Activated CD4-positive, alpha-beta memory T cell treated with anti-CD3 and anti-CD28 coated beads, Interleukin-2, amount 10 ng/mL, durations not matched to agents 7 days and 5 days (primary cell): ENCODE data around the gene CYTIP. TPM values are rescaled to one million over a fixed set of nuclear protein-coding genes. Genes with fewer than 3 reads are reported as not detected.

ENCODE experiments used
- CTCF ChIA-PET: fragments of 350-600 bp; sonication (Branson Sonifier 250); formaldehyde crosslinking; loops from one replicate; lab custom pipeline; 2021; ENCODE audit warnings: antibody characterized with exemption, inconsistent platforms; lab: Charles Lee
- POLR2A ChIA-PET: fragments of 350-600 bp; sonication (Branson Sonifier 250); formaldehyde crosslinking; loops from one replicate; lab custom pipeline; 2021; ENCODE audit warnings: antibody characterized with exemption; lab: Charles Lee
- DNase-seq: peaks from one replicate; pipeline ENCODE4 v3.0.0-alpha.2; 2020
- H3K27ac Mint-ChIP-seq: one replicate; pipeline ENCODE4 v1.8.0; 2021; ENCODE audit warnings: mild to moderate bottlenecking, mixed read lengths
- H3K27me3 Mint-ChIP-seq: one replicate; pipeline ENCODE4 v1.8.0; 2021; ENCODE audit warnings: mixed read lengths
- H3K36me3 Mint-ChIP-seq: one replicate; pipeline ENCODE4 v1.8.0; 2021; ENCODE audit warnings: low read depth, mixed read lengths
- H3K4me1 Mint-ChIP-seq: one replicate; pipeline ENCODE4 v1.8.0; 2021; ENCODE audit warnings: mixed read lengths
- H3K4me3 Mint-ChIP-seq: one replicate; pipeline ENCODE4 v1.8.0; 2021; ENCODE audit warnings: mild to moderate bottlenecking, mixed read lengths
- H3K9me3 Mint-ChIP-seq: one replicate; pipeline ENCODE4 v1.8.0; 2021; ENCODE audit warnings: mixed read lengths
- total RNA-seq, 2 experiments: library from RNA; stranded (reverse); gene quantifications; one replicate each; pipeline ENCODE4 v1.2.3, GENCODE V29; 2021

CYTIP gene
- total RNA-seq, 2 experiments from 2014 or later, result 389 to 406 TPM

DNA sequence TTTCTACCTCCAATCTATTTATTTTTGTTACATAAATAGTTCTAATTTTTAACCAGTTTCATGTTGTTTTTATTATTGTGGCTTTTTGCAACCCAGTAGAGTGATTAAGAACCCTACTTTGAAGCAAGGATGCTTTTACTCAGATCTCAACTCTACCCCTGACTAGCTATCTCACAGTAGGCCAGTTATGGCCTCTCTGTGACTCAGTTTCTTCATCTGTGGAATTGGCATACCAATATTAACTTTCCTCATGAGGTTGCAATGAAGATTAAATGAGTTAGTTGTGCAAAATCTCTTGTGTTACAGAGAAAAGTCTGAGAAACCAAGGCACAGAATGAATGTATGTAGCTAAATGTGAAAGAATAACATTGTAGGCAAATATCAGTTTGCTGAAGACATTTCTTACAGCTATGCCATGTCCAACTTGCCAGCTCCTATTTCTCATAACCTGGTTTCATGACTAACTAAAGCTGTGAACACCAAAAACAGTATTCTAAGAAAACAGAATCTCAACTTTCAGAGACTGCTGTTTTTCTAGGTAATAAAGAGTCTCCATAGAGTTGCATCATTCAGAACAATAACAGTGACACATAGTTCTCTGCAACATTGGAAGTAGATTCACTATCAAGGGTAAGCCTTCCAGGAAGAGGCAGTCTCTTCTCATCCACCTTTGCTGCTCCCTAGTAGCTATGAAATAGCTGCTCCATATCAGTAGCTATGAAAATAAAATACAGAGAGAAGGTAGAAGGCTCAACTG is 33.2 kb upstream of the CYTIP start:
- ChIA-PET CTCF (interaction anchor here (0.9 to 2.4 kb wide), 13 partner anchors 8 to 175 kb away, joined by 3 to 11 read pairs (median 4); partner anchors contain the start of gene CYTIP), POLR2A (interaction anchor here (0.7 to 12.1 kb wide), 24 partner anchors 9 to 422 kb away, joined by 3 to 291 read pairs (median 8); partner anchors contain the start of genes ACVR1 and CYTIP)
- peaks cover 90% of the 10 kb centered on the region for H3K4me1 Mint-ChIP-seq
- peak overlapping the region; percentile 31 for H3K4me3 Mint-ChIP-seq
- H3K36me3 Mint-ChIP-seq, result peaks cover 30% of the 10 kb centered on the region
- H3K27ac Mint-ChIP-seq, result peak overlapping the region; percentile 87
- no peak for DNase-seq
- peaks cover 2% of the 10 kb centered on the region for H3K9me3 Mint-ChIP-seq
- H3K27me3 Mint-ChIP-seq, result no peaks in the 10 kb centered on the region

DNA sequence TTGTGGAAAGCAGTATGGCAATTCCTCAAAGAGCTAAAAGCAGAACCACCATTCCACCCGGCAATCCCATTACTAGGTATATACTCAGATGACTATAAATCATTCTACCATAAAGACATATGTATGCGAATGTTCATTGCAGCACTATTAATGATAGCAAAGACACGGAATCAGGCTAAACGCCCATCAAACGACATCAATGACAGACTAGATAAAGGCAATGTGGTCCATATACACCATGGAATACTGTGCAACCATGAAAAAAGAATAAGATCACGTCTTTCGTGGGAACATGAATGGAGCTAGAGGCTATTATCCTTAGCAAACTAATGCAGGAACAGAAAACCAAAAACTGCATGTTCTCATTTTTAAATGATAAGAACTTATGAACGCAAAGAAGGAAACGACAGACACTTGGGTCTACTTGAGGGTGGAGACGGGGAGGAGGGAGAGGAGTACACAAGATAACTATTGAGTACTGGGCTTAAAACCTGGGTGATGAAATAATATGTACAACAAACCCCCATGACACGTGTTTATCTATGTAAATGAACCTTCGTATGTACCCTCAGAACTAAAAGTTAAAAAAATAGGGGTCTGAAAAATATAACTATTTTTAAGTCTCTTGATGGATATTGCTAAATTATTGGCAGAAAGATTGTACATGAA is 32.0 kb upstream of the CYTIP start:
- H3K4me3 Mint-ChIP-seq, result no peak overlapping the region
- ChIA-PET CTCF (interaction anchor here (1.6 to 2.4 kb wide), 2 partner anchors 10 to 36 kb away, joined by 3 to 11 read pairs; no protein-coding TSS in a partner anchor), POLR2A (interaction anchor here (1.1 to 12.1 kb wide), 3 partner anchors 28 to 70 kb away, joined by 4 to 291 read pairs (median 8); partner anchors contain the start of gene CYTIP)
- H3K36me3 Mint-ChIP-seq, result peaks cover 22% of the 10 kb centered on the region
- no peak for DNase-seq
- H3K9me3 Mint-ChIP-seq, result no peaks in the 10 kb centered on the region
- H3K4me1 Mint-ChIP-seq, result peaks cover 89% of the 10 kb centered on the region
- peak overlapping the region; percentile 87 for H3K27ac Mint-ChIP-seq
- no peaks in the 10 kb centered on the region for H3K27me3 Mint-ChIP-seq

DNA sequence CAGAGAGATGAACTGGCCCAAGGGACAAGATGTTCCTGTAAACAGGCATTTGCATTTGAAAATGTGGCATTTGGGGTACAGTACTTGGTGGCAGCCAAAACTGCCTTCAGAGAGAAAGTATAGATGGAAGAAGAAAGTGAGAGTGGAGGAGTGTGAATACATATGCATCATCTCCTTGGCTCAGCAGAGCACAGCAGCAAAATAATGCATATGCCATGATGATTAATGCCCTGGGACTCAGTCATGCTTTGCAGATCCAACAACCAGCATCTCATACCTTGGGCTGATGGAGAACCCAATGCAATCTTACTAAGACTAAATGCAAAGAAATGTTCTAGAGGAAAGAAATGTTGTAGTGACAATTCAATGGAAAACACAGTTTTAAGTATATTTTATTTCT is 29.7 kb upstream of the CYTIP start:
- Mint-ChIP-seq H3K9me3 (no peaks in the 10 kb centered on the region), H3K27ac (peak overlapping the region; percentile 57), H3K36me3 (peaks cover 10% of the 10 kb centered on the region), H3K4me1 (peaks cover 88% of the 10 kb centered on the region), H3K4me3 (no peak overlapping the region), H3K27me3 (no peaks in the 10 kb centered on the region)
- DNase-seq, result no peak
- ChIA-PET CTCF (no interaction called here), POLR2A (interaction anchor here (1.0 to 12.1 kb wide), 6 partner anchors 9 to 426 kb away, joined by 4 to 291 read pairs (median 6); partner anchors contain the start of gene CYTIP)

DNA sequence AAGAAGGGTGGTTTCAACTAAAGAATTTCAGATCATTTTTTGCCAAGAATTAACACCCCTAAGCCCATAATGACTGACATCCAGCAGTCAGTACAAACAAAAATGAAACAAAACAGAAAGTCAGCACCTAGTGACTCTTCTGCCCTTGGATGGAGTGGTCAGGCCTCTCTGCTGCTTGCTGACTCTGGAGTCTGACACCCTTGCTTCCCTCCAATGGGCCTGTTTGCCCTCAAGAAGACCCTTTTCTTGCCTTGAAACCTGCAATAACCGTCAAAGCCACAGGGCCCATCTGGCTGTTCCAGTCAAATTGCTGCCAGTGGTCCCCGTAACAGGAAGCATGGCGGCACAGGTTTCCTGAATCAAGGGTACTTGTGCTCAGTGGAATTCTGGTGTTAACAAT is 27.2 kb upstream of the CYTIP start:
- Mint-ChIP-seq H3K4me1 (peaks cover 90% of the 10 kb centered on the region), H3K9me3 (no peaks in the 10 kb centered on the region), H3K4me3 (peak overlapping the region; percentile 11), H3K36me3 (peaks cover 20% of the 10 kb centered on the region), H3K27me3 (no peaks in the 10 kb centered on the region), H3K27ac (peak overlapping the region; percentile 99)
- ChIA-PET POLR2A (interaction anchor here (1.3 to 8.5 kb wide), 4 partner anchors 10 to 50 kb away, joined by 5 to 338 read pairs (median 45); partner anchors contain the start of gene CYTIP), CTCF (interaction anchor here (1.8 kb wide), 1 partner anchor 21 kb away, joined by 7 read pairs; no protein-coding TSS in a partner anchor)
- DNase-seq, result no peak

DNA sequence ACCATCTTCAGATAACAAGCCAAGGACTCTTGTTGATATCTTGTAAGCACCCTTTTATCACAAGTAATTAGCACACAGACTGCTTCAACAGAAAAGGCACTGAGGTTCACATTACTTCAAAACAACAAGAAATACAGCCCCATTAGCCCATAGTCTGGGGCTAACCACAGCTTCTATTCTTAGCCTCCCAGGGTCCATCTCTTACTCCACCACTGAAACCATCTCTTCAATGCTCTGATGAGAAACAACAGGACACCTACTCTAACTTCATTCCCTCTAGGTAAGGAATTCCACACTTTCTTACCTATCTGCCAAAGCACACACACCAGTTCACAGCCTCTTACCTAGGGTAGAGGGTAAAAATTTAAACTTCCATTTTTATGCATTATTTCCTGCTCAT is 26.4 kb upstream of the CYTIP start:
- peaks cover 89% of the 10 kb centered on the region for H3K4me1 Mint-ChIP-seq
- H3K27ac Mint-ChIP-seq, result peak overlapping the region; percentile 99
- CTCF ChIA-PET, result interaction anchor here (1.1 to 1.8 kb wide), 6 partner anchors 9 to 33 kb away, joined by 3 to 7 read pairs (median 4); no protein-coding TSS in a partner anchor
- H3K4me3 Mint-ChIP-seq, result peak overlapping the region; percentile 72
- POLR2A ChIA-PET, result interaction anchor here (1.1 to 8.5 kb wide), 13 partner anchors 9 to 429 kb away, joined by 3 to 338 read pairs (median 8); partner anchors contain the start of gene CYTIP
- H3K36me3 Mint-ChIP-seq, result peaks cover 27% of the 10 kb centered on the region
- no peaks in the 10 kb centered on the region for H3K27me3 Mint-ChIP-seq
- DNase-seq, result no peak
- peaks cover 5% of the 10 kb centered on the region for H3K9me3 Mint-ChIP-seq

DNA sequence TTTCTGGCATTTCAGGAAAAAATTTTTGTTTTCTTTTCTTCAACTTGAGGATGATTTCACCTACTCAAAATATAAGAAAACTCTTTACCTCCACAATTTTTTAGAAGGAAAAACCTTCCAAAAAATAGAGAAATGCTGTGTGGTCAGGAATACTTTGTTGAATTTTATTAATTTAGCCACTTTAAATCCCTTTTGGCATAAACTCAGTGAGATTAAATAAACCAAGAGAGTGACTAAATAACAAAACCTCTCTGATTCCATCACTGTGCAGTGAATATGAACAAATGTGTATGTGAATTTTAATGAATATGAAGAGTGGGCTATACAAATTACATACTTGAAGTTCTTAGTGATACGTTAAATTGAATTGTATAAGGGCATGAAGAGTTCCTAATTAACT is 25.8 kb upstream of the CYTIP start:
- H3K27ac Mint-ChIP-seq, result peak overlapping the region; percentile 99
- no peaks in the 10 kb centered on the region for H3K27me3 Mint-ChIP-seq
- ChIA-PET CTCF (interaction anchor here (1.1 to 1.8 kb wide), 8 partner anchors 9 to 32 kb away, joined by 3 to 7 read pairs (median 4); no protein-coding TSS in a partner anchor), POLR2A (interaction anchor here (0.7 to 8.5 kb wide), 15 partner anchors 9 to 429 kb away, joined by 3 to 338 read pairs (median 8); partner anchors contain the start of gene CYTIP)
- DNase-seq, result no peak
- H3K36me3 Mint-ChIP-seq, result peaks cover 29% of the 10 kb centered on the region
- peaks cover 92% of the 10 kb centered on the region for H3K4me1 Mint-ChIP-seq
- peak overlapping the region; percentile 72 for H3K4me3 Mint-ChIP-seq
- H3K9me3 Mint-ChIP-seq, result peaks cover 5% of the 10 kb centered on the region

DNA sequence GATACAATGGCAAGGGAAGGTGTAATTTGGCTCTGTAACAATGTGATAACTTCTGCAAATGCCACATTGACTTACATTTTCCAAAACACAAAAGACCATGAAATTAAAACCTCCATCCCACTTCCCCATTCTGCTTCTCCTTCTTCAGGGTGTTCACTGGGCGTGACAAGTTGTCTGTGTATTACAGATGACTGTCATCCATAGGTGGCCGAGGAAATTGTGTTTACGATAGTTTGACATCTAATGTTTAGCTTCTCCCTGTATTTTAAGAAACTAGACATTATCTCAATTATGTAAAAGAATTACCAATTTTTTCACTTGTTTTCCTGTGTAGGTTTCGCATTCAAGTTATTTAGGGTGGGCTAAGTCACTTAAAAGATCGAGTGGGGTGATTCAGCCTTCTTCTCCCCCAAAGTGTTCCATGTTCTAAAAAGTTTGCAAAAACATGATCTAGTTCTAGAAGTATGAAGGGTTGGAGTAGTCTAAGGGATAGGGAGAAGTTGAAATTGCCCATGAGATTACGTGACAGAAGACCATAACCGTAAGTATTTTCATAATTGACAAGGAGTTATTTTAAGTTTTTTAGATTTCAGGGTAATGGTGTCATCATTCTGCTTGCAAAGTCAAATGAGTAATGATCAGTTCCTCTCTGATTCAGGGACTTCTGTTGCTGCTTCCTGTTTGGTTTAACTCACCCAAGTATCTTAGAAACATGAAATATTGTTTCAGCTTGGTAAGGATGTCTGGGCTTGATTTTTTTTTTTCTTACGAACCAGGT is 25.2 kb upstream of the CYTIP start:
- Mint-ChIP-seq H3K4me3 (peak overlapping the region; percentile 72), H3K4me1 (peaks cover 92% of the 10 kb centered on the region)
- POLR2A ChIA-PET, result interaction anchor here (0.6 to 8.5 kb wide), 22 partner anchors 8 to 430 kb away, joined by 3 to 338 read pairs (median 4); partner anchors contain the start of gene CYTIP

DNA sequence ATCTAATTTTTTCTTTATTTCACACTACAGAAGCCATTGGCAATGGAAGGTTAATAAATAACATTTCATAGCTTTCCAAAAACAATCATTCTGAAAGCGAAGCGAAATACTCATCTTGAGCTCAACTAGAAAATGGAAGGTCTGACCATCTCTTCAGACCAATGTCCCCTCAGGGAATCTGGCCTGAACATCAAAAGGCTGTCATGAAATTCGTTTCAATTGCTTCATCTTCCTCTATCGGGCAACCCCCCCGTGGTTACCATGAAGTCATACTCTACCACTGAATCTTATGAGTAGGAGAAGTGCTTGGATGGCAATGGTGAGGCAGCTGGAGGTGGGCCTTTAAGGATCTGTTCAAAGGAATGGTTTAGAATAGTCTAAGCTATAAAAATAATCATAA is 22.9 kb upstream of the CYTIP start:
- POLR2A ChIA-PET, result interaction anchor here (1.0 to 8.5 kb wide), 9 partner anchors 9 to 53 kb away, joined by 3 to 338 read pairs (median 18); partner anchors contain the start of gene CYTIP
- H3K27ac Mint-ChIP-seq, result peak overlapping the region; percentile 99
- H3K9me3 Mint-ChIP-seq, result peaks cover 5% of the 10 kb centered on the region
- H3K27me3 Mint-ChIP-seq, result no peaks in the 10 kb centered on the region
- no peak overlapping the region for H3K4me3 Mint-ChIP-seq
- CTCF ChIA-PET, result interaction anchor here (1.0 to 2.6 kb wide), 5 partner anchors 10 to 139 kb away, joined by 3 to 11 read pairs (median 4); partner anchors contain the start of gene CYTIP
- no peak for DNase-seq
- peaks cover 96% of the 10 kb centered on the region for H3K4me1 Mint-ChIP-seq
- H3K36me3 Mint-ChIP-seq, result peaks cover 25% of the 10 kb centered on the region

More for the DNA sequence above, 25.2 kb upstream of the CYTIP start:
- CTCF ChIA-PET, result interaction anchor here (0.9 to 2.1 kb wide), 13 partner anchors 8 to 167 kb away, joined by 3 to 7 read pairs (median 3); no protein-coding TSS in a partner anchor
- Mint-ChIP-seq H3K36me3 (peaks cover 29% of the 10 kb centered on the region), H3K27me3 (no peaks in the 10 kb centered on the region), H3K9me3 (peaks cover 5% of the 10 kb centered on the region), H3K27ac (peak overlapping the region; percentile 99)
- no peak for DNase-seq

DNA sequence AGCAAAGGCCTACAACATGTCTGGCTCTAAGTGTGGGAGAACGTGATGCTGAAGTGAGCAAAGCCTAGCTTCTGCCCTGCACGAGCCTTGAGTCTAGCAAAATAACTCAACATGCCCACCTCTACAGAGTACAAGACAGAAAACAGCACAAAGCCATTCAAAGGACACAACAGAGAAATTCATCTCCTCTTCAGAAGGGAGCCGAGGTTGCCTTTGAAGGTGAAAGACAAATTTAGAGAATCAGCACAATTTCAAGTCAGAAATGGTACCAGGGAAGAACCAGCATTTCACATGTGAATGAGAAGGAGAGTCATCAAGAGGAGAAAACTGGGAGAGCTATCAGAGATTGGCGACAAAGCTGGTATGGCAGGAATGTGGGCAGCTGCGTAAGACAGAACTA is 21.7 kb upstream of the CYTIP start:
- ChIA-PET POLR2A (interaction anchor here (1.3 to 8.5 kb wide), 7 partner anchors 14 to 52 kb away, joined by 3 to 338 read pairs (median 18); partner anchors contain the start of gene CYTIP), CTCF (interaction anchor here (0.9 to 2.6 kb wide), 7 partner anchors 10 to 140 kb away, joined by 3 to 11 read pairs (median 4); partner anchors contain the start of genes CYTIP and ERMN)
- no peaks in the 10 kb centered on the region for H3K27me3 Mint-ChIP-seq
- peaks cover 29% of the 10 kb centered on the region for H3K36me3 Mint-ChIP-seq
- H3K4me1 Mint-ChIP-seq, result peaks cover 98% of the 10 kb centered on the region
- peak overlapping the region; percentile 70 for H3K27ac Mint-ChIP-seq
- H3K4me3 Mint-ChIP-seq, result no peak overlapping the region
- H3K9me3 Mint-ChIP-seq, result peaks cover 5% of the 10 kb centered on the region
- DNase-seq, result no peak

DNA sequence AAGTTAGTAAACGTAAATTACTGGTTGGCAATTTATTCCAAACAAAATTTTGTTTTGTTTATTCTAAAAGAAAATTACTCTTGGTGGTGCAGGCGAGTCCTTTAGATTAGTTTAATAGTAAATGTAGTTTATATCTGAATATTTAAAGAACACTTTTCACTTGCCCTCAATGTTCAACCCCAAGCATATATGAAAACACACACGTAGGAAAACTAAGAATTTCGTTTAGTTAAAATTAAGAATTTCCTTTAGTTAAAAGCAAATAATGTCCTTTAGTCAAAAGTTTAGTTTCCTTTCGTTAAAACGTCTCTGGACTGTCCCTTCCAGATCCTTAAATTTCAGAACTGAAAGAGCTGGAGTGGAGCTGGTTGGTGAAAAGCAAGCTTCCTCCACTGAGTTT is 19.1 kb upstream of the CYTIP start:
- H3K9me3 Mint-ChIP-seq, result peaks cover 6% of the 10 kb centered on the region
- CTCF ChIA-PET, result interaction anchor here (0.7 kb wide), 1 partner anchor 50 kb away, joined by 3 read pairs; no protein-coding TSS in a partner anchor
- peaks cover 38% of the 10 kb centered on the region for H3K36me3 Mint-ChIP-seq
- no peak for DNase-seq
- POLR2A ChIA-PET, result interaction anchor here (1.2 to 8.5 kb wide), 5 partner anchors 11 to 24 kb away, joined by 4 to 338 read pairs (median 12); partner anchors contain the start of gene CYTIP
- H3K4me1 Mint-ChIP-seq, result peaks cover 90% of the 10 kb centered on the region
- no peaks in the 10 kb centered on the region for H3K27me3 Mint-ChIP-seq
- no peak overlapping the region for H3K4me3 Mint-ChIP-seq
- H3K27ac Mint-ChIP-seq, result peak overlapping the region; percentile 70

DNA sequence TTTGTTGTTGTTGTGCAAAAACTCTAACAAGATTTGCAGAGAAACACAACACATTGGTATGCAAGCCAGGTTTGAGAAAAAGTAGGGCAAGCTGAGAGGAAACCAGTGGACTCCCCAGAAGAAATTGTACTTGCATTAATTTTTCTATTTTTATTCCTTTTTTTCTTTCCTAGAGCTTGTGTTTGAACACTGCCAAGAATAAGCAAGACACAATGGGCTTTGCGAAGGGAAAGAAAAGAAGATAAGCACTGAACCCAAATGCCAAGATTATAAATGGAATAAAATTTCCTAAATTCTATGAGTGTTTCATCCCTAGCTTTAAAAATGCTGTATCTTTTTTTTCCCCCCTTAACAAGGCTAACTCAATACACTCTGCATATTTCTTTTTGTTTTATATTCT is 17.0 kb upstream of the CYTIP start:
- CTCF ChIA-PET, result interaction anchor here (0.6 to 1.8 kb wide), 8 partner anchors 10 to 447 kb away, joined by 3 to 7 read pairs (median 3); no protein-coding TSS in a partner anchor
- H3K4me3 Mint-ChIP-seq, result no peak overlapping the region
- H3K9me3 Mint-ChIP-seq, result peaks cover 7% of the 10 kb centered on the region
- H3K27me3 Mint-ChIP-seq, result no peaks in the 10 kb centered on the region
- peak overlapping the region; percentile 23 for H3K27ac Mint-ChIP-seq
- POLR2A ChIA-PET, result interaction anchor here (0.8 to 8.3 kb wide), 13 partner anchors 8 to 46 kb away, joined by 3 to 44 read pairs (median 5); partner anchors contain the start of gene CYTIP
- DNase-seq, result no peak
- H3K4me1 Mint-ChIP-seq, result peaks cover 89% of the 10 kb centered on the region
- H3K36me3 Mint-ChIP-seq, result peaks cover 39% of the 10 kb centered on the region
